Measurements from ENCODE around the gene LRBA. TPM values are rescaled to one million over a fixed set of nuclear protein-coding genes. Genes with fewer than 3 reads are reported as not detected.
"Not testable (repeated sequence)": the region's sequence is repeated elsewhere in the genome, so short reads cannot be mapped to it uniquely, and the experiment has no call there.

The LRBA gene
- total RNA-seq, 5 donors from 2014 or later (not counting 1 experiment from before 2014, with no cell fraction given) = 56.1 to 81.7 (median 56.9) TPM

DNA sequence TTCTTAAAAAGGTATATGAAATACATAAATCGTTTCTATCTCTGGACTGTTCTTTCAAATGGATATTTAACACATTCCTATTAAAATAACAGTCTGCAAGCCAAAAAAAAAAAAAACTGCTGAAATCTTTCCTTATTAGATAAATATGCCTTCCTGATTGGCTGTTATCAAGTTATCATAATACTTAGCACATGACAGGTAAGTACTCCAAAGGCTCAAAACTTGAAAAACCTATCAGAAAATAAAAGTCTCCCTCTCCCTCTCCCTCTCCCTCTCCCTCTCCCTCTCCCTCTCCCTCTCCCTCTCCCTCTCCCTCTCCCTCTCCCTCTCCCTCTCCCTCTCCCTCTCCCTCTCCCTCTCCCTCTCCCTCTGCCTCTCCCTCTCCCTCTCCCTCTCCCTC lies 356.8 kb downstream of the LRBA start:
- H3K36me3 ChIP-seq (ENCODE audit: control insufficient read depth in 2 of 2, extremely low read depth in 1 of 2, insufficient read depth in 1 of 2, low read length in 1 of 2); H3K4me3 Mint-ChIP-seq; H3K4me1 Mint-ChIP-seq; H3K9me3 Mint-ChIP-seq; H3K27me3 Mint-ChIP-seq; H3K4me3 ChIP-seq (ENCODE audit: control insufficient read depth in 1 of 2, extremely low read depth in 1 of 2, low read length in 1 of 2); H3K4me1 ChIP-seq (ENCODE audit: control insufficient read depth in 1 of 2, extremely low read depth in 1 of 2, insufficient read depth in 2 of 2, low read length in 2 of 2); CTCF ChIA-PET; H3K9me3 ChIP-seq; DNase-seq; POLR2A ChIA-PET; ATAC-seq (replicated peaks in 1 of 4); H3K27ac ChIP-seq (ENCODE audit: low read length); H3K27me3 ChIP-seq (replicated peaks in 1 of 2; ENCODE audit: control insufficient read depth in 2 of 2, extremely low read depth in 1 of 2, insufficient read depth in 2 of 2, low read length in 1 of 2); H3K27ac Mint-ChIP-seq: not testable (repeated sequence)
- no CpG with 5 or more reads among the region's 1 CpG for WGBS (ENCODE audit: insufficient coverage)
- H3K36me3 Mint-ChIP-seq = peaks cover 29% of the 10 kb centered on the region

DNA sequence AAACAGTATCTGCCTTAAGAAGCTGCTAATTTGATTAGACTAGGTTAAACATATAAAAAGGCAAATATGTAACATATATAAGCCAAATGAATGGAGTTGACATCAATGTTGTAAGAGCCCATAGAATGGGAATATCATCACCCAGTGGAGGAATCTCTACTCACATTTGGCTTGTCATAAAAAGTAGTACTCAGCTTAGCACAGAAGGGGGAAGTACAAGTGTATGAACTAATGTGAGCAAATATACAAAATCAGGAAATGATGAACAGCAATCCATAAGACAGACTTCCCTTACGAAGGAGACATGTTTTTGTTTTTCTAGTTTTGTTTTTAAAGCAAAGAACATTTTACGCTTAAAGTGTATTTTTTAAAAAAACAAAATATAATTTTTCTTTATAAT lies 358.2 kb downstream of the LRBA start:
- Mint-ChIP-seq H3K9me3 (peaks cover 0 to 8% (median 4%) of the 10 kb centered on the region in 3 donors), H3K4me3 (no peak overlapping the region), H3K36me3 (peaks cover 24% of the 10 kb centered on the region), H3K27me3 (no peaks in the 10 kb centered on the region), H3K4me1 (no peaks in the 10 kb centered on the region), H3K27ac (no peak overlapping the region)
- Histone ChIP-seq H3K4me1 (ENCODE audit: control insufficient read depth in 1 of 2, extremely low read depth in 1 of 2, insufficient read depth in 2 of 2, low read length in 2 of 2) (no peaks in the 10 kb centered on the region), H3K36me3 (ENCODE audit: control insufficient read depth in 2 of 2, extremely low read depth in 1 of 2, insufficient read depth in 1 of 2, low read length in 1 of 2) (no peaks in the 10 kb centered on the region), H3K27me3 (replicated peaks in 1 of 2; ENCODE audit: control insufficient read depth in 2 of 2, extremely low read depth in 1 of 2, insufficient read depth in 2 of 2, low read length in 1 of 2) (no peaks in the 10 kb centered on the region), H3K27ac (ENCODE audit: low read length) (no peak overlapping the region), H3K9me3 (no peaks in the 10 kb centered on the region), H3K4me3 (ENCODE audit: control insufficient read depth in 1 of 2, extremely low read depth in 1 of 2, low read length in 1 of 2) (no peak overlapping the region)
- POLR2A ChIA-PET = no interaction called here
- DNase-seq = no peak
- CTCF ChIA-PET = no interaction called here
- WGBS (ENCODE audit: insufficient coverage) = no CpG with 5 or more reads among the region's 2 CpGs
- ATAC-seq (replicated peaks in 1 of 4) = no peak

DNA sequence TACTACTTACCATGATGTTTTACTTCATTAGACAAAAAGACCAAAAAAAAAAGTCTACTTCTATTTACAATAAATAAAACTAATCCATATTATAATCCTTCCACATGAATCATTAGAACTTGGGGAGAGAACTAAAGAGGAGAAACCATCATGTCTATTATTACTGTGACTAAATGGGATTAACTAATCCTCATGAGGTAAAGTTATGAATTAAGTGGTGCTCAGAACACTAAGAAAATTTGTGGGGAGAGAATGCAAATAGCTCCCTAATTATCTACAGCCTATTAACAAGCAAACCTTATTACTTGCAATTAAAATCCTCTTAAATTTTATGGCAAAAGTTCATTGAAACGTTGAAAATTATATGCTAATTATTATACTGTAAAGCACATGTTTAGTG lies 364.3 kb downstream of the LRBA start:
- DNase-seq (no peak), ATAC-seq (replicated peaks in 1 of 4) (no peak)
- no peaks in the 10 kb centered on the region for H3K27me3 ChIP-seq (replicated peaks in 1 of 2; ENCODE audit: control insufficient read depth in 2 of 2, extremely low read depth in 1 of 2, insufficient read depth in 2 of 2, low read length in 1 of 2)
- CTCF ChIA-PET = no interaction called here
- H3K9me3 ChIP-seq = no peaks in the 10 kb centered on the region
- H3K4me1 ChIP-seq (ENCODE audit: control insufficient read depth in 1 of 2, extremely low read depth in 1 of 2, insufficient read depth in 2 of 2, low read length in 2 of 2) = no peaks in the 10 kb centered on the region
- H3K36me3 Mint-ChIP-seq = peaks cover 20% of the 10 kb centered on the region
- H3K9me3 Mint-ChIP-seq = no peaks in the 10 kb centered on the region
- peaks cover 0 to 2% (median 0%) of the 10 kb centered on the region in 3 donors for H3K4me1 Mint-ChIP-seq
- H3K27ac ChIP-seq (ENCODE audit: low read length) = no peak overlapping the region
- no peak overlapping the region for H3K27ac Mint-ChIP-seq
- POLR2A ChIA-PET = no interaction called here
- H3K36me3 ChIP-seq (ENCODE audit: control insufficient read depth in 2 of 2, extremely low read depth in 1 of 2, insufficient read depth in 1 of 2, low read length in 1 of 2) = no peaks in the 10 kb centered on the region
- no peak overlapping the region for H3K4me3 ChIP-seq (ENCODE audit: control insufficient read depth in 1 of 2, extremely low read depth in 1 of 2, low read length in 1 of 2)
- WGBS (ENCODE audit: insufficient coverage) = no CpG with 5 or more reads among the region's 1 CpG
- H3K4me3 Mint-ChIP-seq = no peak overlapping the region
- no peaks in the 10 kb centered on the region for H3K27me3 Mint-ChIP-seq

DNA sequence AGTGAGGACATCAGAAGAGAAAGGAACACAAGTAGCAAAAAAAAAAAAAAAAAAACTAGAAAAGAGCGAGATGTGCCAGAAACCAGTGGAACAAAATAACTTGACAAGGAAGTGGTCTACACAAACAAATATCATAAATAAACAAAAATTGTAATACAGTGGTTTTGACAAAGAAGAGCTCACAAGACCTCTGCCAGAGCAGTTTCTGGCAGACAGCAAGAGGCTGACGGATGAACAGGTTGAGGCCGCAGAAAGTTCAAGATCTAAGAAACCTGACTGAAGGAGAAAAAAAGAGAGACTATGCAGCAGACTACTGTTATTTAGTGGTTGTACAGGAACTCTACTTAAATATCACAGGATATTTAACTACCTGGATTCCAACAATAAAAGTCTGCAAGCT lies 367.0 kb downstream of the LRBA start:
- WGBS (ENCODE audit: insufficient coverage) = no CpG with 5 or more reads among the region's 3 CpGs
- Mint-ChIP-seq H3K27me3 (no peaks in the 10 kb centered on the region), H3K4me1 (peaks cover 0 to 2% (median 0%) of the 10 kb centered on the region in 3 donors), H3K36me3 (peaks cover 16% of the 10 kb centered on the region), H3K9me3 (no peaks in the 10 kb centered on the region), H3K27ac (no peak overlapping the region), H3K4me3 (no peak overlapping the region)
- ChIA-PET POLR2A (interaction anchor here in 1 of 2 donors (0.6 kb wide), 1 partner anchor 37 kb away, joined by 11 read pairs; no protein-coding TSS in a partner anchor), CTCF (no interaction called here)
- H3K9me3 ChIP-seq = no peaks in the 10 kb centered on the region
- no peaks in the 10 kb centered on the region for H3K36me3 ChIP-seq (ENCODE audit: control insufficient read depth in 2 of 2, extremely low read depth in 1 of 2, insufficient read depth in 1 of 2, low read length in 1 of 2)
- H3K27ac ChIP-seq (ENCODE audit: low read length) = no peak overlapping the region
- no peaks in the 10 kb centered on the region for H3K27me3 ChIP-seq (replicated peaks in 1 of 2; ENCODE audit: control insufficient read depth in 2 of 2, extremely low read depth in 1 of 2, insufficient read depth in 2 of 2, low read length in 1 of 2)
- DNase-seq (no peak), ATAC-seq (replicated peaks in 1 of 4) (no peak)
- H3K4me1 ChIP-seq (ENCODE audit: control insufficient read depth in 1 of 2, extremely low read depth in 1 of 2, insufficient read depth in 2 of 2, low read length in 2 of 2) = no peaks in the 10 kb centered on the region
- H3K4me3 ChIP-seq (ENCODE audit: control insufficient read depth in 1 of 2, extremely low read depth in 1 of 2, low read length in 1 of 2) = no peak overlapping the region

DNA sequence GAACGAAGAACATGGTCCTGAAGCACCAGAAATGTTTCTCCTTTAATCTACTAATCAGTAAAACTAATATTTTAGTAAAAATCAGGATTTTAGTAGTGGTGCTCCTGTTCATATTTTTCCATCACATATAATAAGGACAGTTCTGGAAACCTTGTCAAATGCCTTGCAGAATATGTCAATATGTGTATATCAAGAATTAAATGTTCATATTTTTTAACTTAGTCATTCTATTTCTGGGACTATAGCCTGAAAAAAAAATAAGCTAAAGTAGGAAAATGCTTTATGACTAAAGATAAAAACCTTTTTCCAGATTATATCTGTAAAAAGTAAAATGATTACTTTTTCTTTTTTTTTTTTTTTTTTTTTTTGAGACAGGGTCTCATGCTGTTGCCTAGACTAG lies 368.1 kb downstream of the LRBA start:
- Histone ChIP-seq H3K9me3 (no peaks in the 10 kb centered on the region), H3K36me3 (ENCODE audit: control insufficient read depth in 2 of 2, extremely low read depth in 1 of 2, insufficient read depth in 1 of 2, low read length in 1 of 2) (no peaks in the 10 kb centered on the region), H3K4me3 (ENCODE audit: control insufficient read depth in 1 of 2, extremely low read depth in 1 of 2, low read length in 1 of 2) (no peak overlapping the region), H3K27me3 (replicated peaks in 1 of 2; ENCODE audit: control insufficient read depth in 2 of 2, extremely low read depth in 1 of 2, insufficient read depth in 2 of 2, low read length in 1 of 2) (no peaks in the 10 kb centered on the region), H3K4me1 (ENCODE audit: control insufficient read depth in 1 of 2, extremely low read depth in 1 of 2, insufficient read depth in 2 of 2, low read length in 2 of 2) (no peaks in the 10 kb centered on the region), H3K27ac (ENCODE audit: low read length) (no peak overlapping the region)
- Mint-ChIP-seq H3K27me3 (no peaks in the 10 kb centered on the region), H3K9me3 (no peaks in the 10 kb centered on the region), H3K4me1 (peaks cover 0 to 2% (median 0%) of the 10 kb centered on the region in 3 donors), H3K27ac (no peak overlapping the region), H3K36me3 (peaks cover 16% of the 10 kb centered on the region), H3K4me3 (no peak overlapping the region)
- no peak for ATAC-seq (replicated peaks in 1 of 4)
- CTCF ChIA-PET = no interaction called here
- WGBS (ENCODE audit: insufficient coverage) = no CpG with 5 or more reads among the region's 1 CpG
- POLR2A ChIA-PET = no interaction called here
- no peak for DNase-seq

DNA sequence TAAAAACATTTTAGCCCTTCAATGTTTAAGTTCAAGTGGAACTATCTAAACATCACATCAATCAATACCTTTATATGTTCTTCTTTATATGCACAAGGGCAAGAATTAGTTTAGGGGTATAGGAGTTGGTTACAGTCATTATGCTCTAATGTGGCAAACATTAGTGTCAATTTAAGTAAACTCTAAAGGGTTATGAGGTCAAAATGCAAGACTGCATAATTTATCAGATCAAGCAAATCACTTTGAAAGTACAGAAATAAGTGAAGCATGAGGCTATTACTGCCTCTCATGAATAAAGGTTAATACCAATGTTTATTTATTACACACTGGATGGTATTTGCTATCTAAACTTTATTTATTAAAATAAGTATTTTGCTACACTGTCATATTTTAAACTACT lies 373.5 kb downstream of the LRBA start:
- peaks cover 23% of the 10 kb centered on the region for H3K36me3 Mint-ChIP-seq
- no peaks in the 10 kb centered on the region for H3K4me1 Mint-ChIP-seq
- no peaks in the 10 kb centered on the region for H3K36me3 ChIP-seq (ENCODE audit: control insufficient read depth in 2 of 2, extremely low read depth in 1 of 2, insufficient read depth in 1 of 2, low read length in 1 of 2)
- H3K27me3 ChIP-seq (replicated peaks in 1 of 2; ENCODE audit: control insufficient read depth in 2 of 2, extremely low read depth in 1 of 2, insufficient read depth in 2 of 2, low read length in 1 of 2) = no peaks in the 10 kb centered on the region
- H3K9me3 ChIP-seq = no peaks in the 10 kb centered on the region
- no peak overlapping the region for H3K27ac Mint-ChIP-seq
- DNase-seq (no peak), ATAC-seq (replicated peaks in 1 of 4) (no peak)
- ChIA-PET CTCF (no interaction called here), POLR2A (no interaction called here)
- no peak overlapping the region for H3K4me3 ChIP-seq (ENCODE audit: control insufficient read depth in 1 of 2, extremely low read depth in 1 of 2, low read length in 1 of 2)
- H3K9me3 Mint-ChIP-seq = peaks cover 0 to 2% (median 0%) of the 10 kb centered on the region in 3 donors
- no peaks in the 10 kb centered on the region for H3K4me1 ChIP-seq (ENCODE audit: control insufficient read depth in 1 of 2, extremely low read depth in 1 of 2, insufficient read depth in 2 of 2, low read length in 2 of 2)
- H3K4me3 Mint-ChIP-seq = no peak overlapping the region
- H3K27me3 Mint-ChIP-seq = no peaks in the 10 kb centered on the region
- H3K27ac ChIP-seq (ENCODE audit: low read length) = no peak overlapping the region

DNA sequence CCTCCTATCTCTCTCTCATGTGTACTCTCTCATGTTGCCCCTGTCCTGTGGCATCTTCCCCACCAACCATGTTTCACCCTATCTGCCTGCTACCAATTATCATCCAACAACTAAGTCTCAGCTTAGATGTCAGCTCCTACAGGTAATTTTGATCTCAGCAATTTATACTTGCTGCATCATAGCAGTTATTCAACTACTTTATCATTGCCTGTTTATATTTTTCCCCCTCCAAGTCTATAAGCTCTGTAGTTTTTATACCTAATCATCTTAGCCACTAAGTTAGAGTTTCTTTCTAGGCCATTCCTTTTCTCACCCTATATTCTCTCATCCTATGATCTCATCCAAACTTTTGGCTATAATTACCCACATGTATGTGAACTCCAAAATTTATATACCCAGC lies 382.4 kb downstream of the LRBA start:
- Mint-ChIP-seq H3K4me1 (peaks cover 0 to 9% (median 6%) of the 10 kb centered on the region in 3 donors), H3K4me3 (no peak overlapping the region), H3K36me3 (peaks cover 57% of the 10 kb centered on the region), H3K27ac (no peak overlapping the region), H3K9me3 (peaks cover 8 to 22% (median 12%) of the 10 kb centered on the region in 3 donors), H3K27me3 (no peaks in the 10 kb centered on the region)
- ChIA-PET POLR2A (no interaction called here), CTCF (no interaction called here)
- DNase-seq (no peak), ATAC-seq (replicated peaks in 1 of 4) (no peak)
- H3K4me3 ChIP-seq (ENCODE audit: control insufficient read depth in 1 of 2, extremely low read depth in 1 of 2, low read length in 1 of 2) = no peak overlapping the region
- no peaks in the 10 kb centered on the region for H3K27me3 ChIP-seq (replicated peaks in 1 of 2; ENCODE audit: control insufficient read depth in 2 of 2, extremely low read depth in 1 of 2, insufficient read depth in 2 of 2, low read length in 1 of 2)
- no peak overlapping the region for H3K27ac ChIP-seq (ENCODE audit: low read length)
- H3K9me3 ChIP-seq = peaks cover 2% of the 10 kb centered on the region
- H3K36me3 ChIP-seq (ENCODE audit: control insufficient read depth in 2 of 2, extremely low read depth in 1 of 2, insufficient read depth in 1 of 2, low read length in 1 of 2) = peaks cover 0 to 6% of the 10 kb centered on the region in 2 donors
- H3K4me1 ChIP-seq (ENCODE audit: control insufficient read depth in 1 of 2, extremely low read depth in 1 of 2, insufficient read depth in 2 of 2, low read length in 2 of 2) = no peaks in the 10 kb centered on the region
